Measurements from ENCODE around the gene OR6A2.

The OR6A2 gene

DNA sequence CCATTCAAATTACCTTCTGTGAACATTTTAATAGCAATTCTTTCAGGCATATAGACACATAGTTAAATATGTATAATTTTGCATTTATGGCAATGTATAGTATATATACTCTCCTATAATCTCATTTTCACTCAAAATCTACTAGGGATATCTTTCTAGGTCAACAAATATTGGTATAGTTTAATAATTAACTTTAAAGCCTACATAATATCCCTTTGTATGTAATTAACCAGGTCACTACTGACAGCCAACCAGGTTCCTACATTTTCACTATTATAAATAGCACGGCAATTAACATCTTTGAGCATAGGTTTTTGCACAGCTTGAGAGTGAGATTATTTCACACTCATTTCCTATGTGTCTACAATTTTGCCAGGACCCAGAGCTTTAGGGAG, 43.5 kb downstream of the OR6A2 start:
- DNase-seq (ENCODE audit: low read depth), result no peak

DNA sequence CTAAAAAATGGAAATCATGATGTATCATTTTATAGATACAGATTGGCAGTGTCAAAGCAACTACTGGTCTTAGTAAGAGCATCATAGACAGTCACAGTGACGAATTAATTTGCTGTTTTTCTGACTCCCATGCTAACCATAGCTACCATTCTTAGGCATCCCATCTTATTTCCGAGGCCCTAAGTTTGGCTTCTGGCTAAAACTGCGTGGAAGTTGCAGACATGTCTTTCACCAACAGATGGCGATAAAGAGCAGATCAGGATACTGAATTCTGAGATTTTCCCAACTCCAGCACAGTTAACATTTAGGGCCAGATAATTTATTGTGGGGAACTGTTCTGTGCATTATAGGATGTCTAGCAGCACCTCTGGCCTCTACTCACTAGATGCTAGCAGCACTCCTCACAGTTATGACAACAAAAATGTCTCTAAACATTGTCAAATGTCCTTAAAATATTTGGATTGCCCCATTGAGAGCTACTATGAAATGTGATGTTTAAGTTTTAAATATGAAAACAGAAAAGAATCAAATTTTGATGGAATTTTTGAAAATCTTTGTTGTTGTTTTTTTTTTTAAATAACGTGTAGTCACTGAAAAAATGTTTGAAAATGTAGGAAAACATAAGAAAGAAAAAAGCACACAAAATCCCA, 44.1 kb downstream of the OR6A2 start:
- DNase-seq (ENCODE audit: low read depth), result peak; percentile 11

DNA sequence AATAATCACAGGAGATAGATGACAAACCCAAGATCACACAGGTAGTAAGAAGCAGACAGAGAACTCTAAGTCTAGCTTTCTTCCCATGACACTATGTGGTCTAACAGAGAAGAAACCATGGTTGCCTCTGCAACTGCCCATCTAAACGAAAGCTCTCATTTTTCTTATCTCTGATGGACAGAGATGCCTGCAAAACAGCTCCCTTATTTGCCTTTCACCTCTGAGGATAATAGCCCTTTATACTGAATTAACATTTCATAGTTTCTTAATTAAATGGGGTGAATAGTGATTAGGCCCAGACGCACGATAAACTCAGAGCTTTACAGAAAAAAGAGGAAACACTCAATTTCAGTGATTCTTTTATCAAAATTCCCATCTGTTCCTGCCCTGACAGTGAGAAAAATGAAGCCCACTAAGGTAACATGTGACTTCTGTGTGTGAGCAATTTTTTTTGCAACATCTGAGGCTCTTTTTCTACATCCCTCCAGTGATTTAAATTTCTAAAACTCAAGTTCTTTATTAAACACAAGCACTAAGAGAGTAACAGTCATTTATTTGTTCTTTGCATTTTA, 52.3 kb downstream of the OR6A2 start:
- no peak for DNase-seq (ENCODE audit: low read depth)

DNA sequence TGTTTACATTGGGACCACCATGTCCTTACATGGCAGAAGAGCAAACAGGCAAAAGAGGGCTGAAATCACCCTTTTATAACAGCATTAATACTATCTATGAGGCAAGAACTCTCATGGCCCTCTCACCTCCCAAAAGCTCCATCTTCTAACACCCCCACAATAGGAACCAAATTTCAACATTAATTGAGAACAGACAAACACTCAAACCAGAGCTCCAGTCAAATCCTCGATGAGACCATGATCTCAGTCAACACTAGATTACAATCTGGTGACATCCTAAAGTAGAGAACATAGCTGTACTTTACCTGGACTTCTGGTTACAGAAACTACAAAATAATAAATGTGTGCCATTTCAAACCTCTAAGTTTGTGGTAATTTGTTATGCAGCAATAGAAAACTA, 52.9 kb downstream of the OR6A2 start:
- DNase-seq (ENCODE audit: low read depth), result no peak

DNA sequence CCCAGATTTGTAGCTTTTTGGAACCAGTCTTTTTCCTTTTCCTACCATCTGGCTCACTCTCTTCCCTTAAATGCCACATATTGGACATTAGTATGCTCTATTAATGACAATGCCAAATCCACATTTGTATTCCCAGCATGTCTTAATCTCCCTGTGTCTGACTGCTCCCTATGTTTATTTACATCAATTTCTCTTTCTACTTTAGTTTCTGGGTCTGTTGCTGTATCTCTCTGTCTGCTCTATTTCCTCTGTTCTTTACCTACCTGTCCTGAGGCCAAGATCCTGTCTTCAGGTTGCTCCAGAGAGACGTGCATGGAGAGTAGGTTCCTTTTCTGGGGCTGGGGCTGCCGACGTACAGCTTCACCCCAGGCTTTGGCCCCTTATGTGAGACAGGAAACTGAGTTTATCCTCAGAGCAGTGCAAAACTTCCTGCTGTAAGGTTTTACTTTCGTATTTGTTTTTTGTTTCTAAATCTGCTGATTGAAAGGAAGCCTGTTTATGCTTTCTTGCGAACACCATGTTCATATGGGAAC, 53.3 kb downstream of the OR6A2 start:
- DNase-seq (ENCODE audit: low read depth), result no peak

DNA sequence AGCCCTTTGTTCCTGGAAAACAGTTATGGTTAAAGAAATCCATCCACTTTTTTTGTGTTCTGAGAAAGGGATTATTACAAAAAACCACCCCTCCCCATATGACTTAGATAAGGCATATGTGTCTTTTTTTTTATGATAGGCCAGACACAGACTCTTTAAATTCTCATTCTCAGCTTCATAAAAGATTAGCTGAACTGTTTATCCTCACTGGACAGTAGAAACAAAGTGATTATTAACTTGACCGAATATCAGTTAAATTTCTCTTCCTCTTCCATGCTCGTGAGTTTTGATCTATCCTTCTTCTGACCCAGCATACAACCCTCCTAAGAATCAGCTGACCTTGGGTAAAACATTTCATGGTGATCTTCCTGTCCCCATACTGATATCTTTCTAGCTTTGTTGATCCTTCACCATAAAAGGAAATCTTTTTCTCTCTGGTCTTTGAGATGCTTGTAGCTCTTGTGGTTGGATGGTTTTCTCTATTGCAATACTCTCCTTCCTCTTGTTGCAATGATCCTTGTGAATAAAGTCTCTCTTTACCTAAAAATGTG, 53.9 kb downstream of the OR6A2 start:
- no peak for DNase-seq (ENCODE audit: low read depth)

DNA sequence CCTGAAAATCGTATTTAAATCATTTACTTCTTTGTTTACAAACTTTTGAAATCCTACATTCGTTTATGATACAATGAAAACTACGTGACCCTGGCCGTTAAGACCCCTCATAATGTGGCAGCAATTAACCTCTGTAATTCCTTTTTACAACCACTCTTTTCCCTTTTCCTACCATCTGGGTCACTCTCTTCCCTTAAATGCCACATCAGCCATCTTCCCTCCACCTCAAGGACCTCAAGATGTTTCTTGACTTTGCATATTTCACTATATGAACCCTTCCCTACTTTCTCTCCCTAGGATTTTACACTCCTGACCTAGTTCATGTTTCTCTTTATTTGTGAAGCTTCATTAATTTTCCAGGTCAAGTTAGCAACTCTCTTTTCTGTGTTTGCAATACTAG, 54.5 kb downstream of the OR6A2 start:
- no peak for DNase-seq (ENCODE audit: low read depth)

DNA sequence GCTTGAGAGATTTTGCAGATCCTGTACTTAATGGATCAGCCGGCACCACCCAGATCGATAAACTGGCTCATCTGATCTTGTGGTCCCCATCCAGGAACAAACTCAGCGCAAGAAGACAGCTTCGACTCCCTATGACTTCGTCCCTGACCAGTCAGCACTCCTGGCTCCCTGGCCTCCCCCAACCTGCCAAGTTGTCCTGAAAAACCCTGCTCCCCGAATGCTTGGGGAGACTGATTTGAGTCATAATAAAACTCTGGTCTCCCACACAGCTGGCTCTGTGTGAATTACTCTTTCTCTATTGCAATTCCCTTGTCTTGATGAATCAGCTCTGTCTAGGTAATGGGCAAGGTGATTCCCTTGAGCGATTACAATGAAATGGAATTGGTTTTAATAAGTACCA, 57.2 kb downstream of the OR6A2 start:
- DNase-seq (ENCODE audit: low read depth), result no peak

Data from HS-27A (cell line).